Hepatocyte (in vitro differentiated cells): Measurements from ENCODE around the gene BORCS5. TPM values are rescaled to one million over a fixed set of nuclear protein-coding genes. Genes with fewer than 3 reads are reported as not detected.

Experiments
- DNase-seq: peaks from one replicate; pipeline ENCODE4 v3.0.0-alpha.2; 2016; ENCODE audit warnings: low spot score
- H2AFZ ChIP-seq: fragments of 200-600 bp; sonication (generic); 2 replicates; pipeline ENCODE4 v1.6.0; 2016; ENCODE audit warnings: antibody characterized with exemption, mild to moderate bottlenecking
- H3K27ac ChIP-seq: fragments of 200-600 bp; sonication (generic); 2 replicates; pipeline ENCODE4 v1.5.1; 2016; ENCODE audit warnings: mild to moderate bottlenecking
- H3K27me3 ChIP-seq: fragments of 200-600 bp; sonication (generic); 2 replicates; pipeline ENCODE4 v1.6.1; 2016
- H3K36me3 ChIP-seq: fragments of 200-600 bp; sonication (generic); replicated peaks from 2 replicates; pipeline ENCODE4 v1.5.1; 2016; ENCODE audit warnings: low read depth; ENCODE audit not compliant: insufficient read depth
- H3K4me1 ChIP-seq: fragments of 200-600 bp; sonication (generic); 2 replicates; pipeline ENCODE4 v1.5.1; 2016; ENCODE audit warnings: mild to moderate bottlenecking, moderate library complexity; ENCODE audit not compliant: insufficient read depth
- H3K4me2 ChIP-seq: fragments of 200-600 bp; sonication (generic); 2 replicates; pipeline ENCODE4 v1.6.0; 2016
- H3K4me3 ChIP-seq: fragments of 200-600 bp; sonication (generic); 2 replicates; pipeline ENCODE4 v1.5.1; 2016; ENCODE audit warnings: mild to moderate bottlenecking
- H3K79me2 ChIP-seq: fragments of 200-600 bp; sonication (generic); 2 replicates; pipeline ENCODE4 v1.6.0; 2017; ENCODE audit warnings: mild to moderate bottlenecking
- H3K9me2 ChIP-seq: fragments of 200-600 bp; sonication (generic); replicated peaks from 2 replicates; pipeline ENCODE4 v1.6.0; 2017; ENCODE audit warnings: mild to moderate bottlenecking; ENCODE audit not compliant: insufficient read depth
- H3K9me3 ChIP-seq: fragments of 200-600 bp; sonication (generic); 2 replicates; pipeline ENCODE4 v1.5.1; 2016; ENCODE audit warnings: low read depth, mild to moderate bottlenecking
- H4K20me1 ChIP-seq: fragments of 200-600 bp; sonication (generic); 2 replicates; pipeline ENCODE4 v1.6.0; 2016; ENCODE audit warnings: mild to moderate bottlenecking; ENCODE audit not compliant: insufficient read depth, poor library complexity, severe bottlenecking
- EZH2 ChIP-seq: fragments of 200-600 bp; sonication (generic); IDR thresholded peaks from 2 replicates; pipeline ENCODE4 v1.6.1; 2016; ENCODE audit warnings: antibody characterized with exemption, mild to moderate bottlenecking, borderline replicate concordance
- EZH2phosphoT487 ChIP-seq: fragments of 200-600 bp; sonication (generic); IDR thresholded peaks from one replicate; pipeline ENCODE4 v1.6.1; 2018; ENCODE audit warnings: antibody characterized with exemption, mild to moderate bottlenecking, low read depth, moderate library complexity; ENCODE audit not compliant: unreplicated experiment, severe bottlenecking
- WGBS: methylation state at CpG from one replicate; pipeline ENCODE4 v1.1.6; 2016; ENCODE audit warnings: low lambda C conversion rate; ENCODE audit errors: missing lambda C conversion rate; 5-methylcytosine and 5-hydroxymethylcytosine counted together
- polyA plus RNA-seq: library from polyadenylated mRNA; unstranded; fragments of >200 nt; fragmentation: Nextera tagmentation; extraction: Ambion mirVana; gene quantifications from 2 replicates; pipeline ENCODE4 v1.2.1, GENCODE V29; 2016
- total RNA-seq: library from RNA; depleted of rRNA; stranded (reverse); fragments of >200 nt; gene quantifications from 2 replicates; pipeline ENCODE4 v1.2.3, GENCODE V29; 2014
- TF ChIP-seq, protein P1 (sequence below): fragments of 200-600 bp; sonication (generic); IDR thresholded peaks from 2 replicates; pipeline ENCODE4 v1.5.1; 2016; ENCODE audit warnings: antibody characterized with exemption, mild to moderate bottlenecking; ENCODE audit not compliant: poor library complexity

The BORCS5 gene
- total and polyA plus RNA-seq, 2 experiments from 2014 or later = 6.6 to 11.2 TPM

- WGBS = 84% methylated on average over 4 of the region's 4 CpGs
- Histone ChIP-seq H3K4me1 (peaks cover 10% of the 10 kb centered on the region), H3K4me2 (peak overlapping the region; percentile 85), H3K27ac (peak overlapping the region; percentile 97), H3K9me2 (no peaks in the 10 kb centered on the region), H3K4me3 (peak overlapping the region; percentile 48), H3K79me2 (peaks cover 30% of the 10 kb centered on the region), H4K20me1 (no peaks in the 10 kb centered on the region), H3K9me3 (no peaks in the 10 kb centered on the region), H3K27me3 (no peaks in the 10 kb centered on the region), H2AFZ (peak overlapping the region; percentile 80), H3K36me3 (no peaks in the 10 kb centered on the region)
- TF ChIP-seq EZH2 = no peak
- TF ChIP-seq, protein P1, sequence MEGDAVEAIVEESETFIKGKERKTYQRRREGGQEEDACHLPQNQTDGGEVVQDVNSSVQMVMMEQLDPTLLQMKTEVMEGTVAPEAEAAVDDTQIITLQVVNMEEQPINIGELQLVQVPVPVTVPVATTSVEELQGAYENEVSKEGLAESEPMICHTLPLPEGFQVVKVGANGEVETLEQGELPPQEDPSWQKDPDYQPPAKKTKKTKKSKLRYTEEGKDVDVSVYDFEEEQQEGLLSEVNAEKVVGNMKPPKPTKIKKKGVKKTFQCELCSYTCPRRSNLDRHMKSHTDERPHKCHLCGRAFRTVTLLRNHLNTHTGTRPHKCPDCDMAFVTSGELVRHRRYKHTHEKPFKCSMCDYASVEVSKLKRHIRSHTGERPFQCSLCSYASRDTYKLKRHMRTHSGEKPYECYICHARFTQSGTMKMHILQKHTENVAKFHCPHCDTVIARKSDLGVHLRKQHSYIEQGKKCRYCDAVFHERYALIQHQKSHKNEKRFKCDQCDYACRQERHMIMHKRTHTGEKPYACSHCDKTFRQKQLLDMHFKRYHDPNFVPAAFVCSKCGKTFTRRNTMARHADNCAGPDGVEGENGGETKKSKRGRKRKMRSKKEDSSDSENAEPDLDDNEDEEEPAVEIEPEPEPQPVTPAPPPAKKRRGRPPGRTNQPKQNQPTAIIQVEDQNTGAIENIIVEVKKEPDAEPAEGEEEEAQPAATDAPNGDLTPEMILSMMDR = no peak
- TF ChIP-seq EZH2phosphoT487 = no peak
- DNase-seq = no peak
Observed at GRCh38 chr12:12358528-12358927, 1.6 kb downstream of the BORCS5 start.

DNA sequence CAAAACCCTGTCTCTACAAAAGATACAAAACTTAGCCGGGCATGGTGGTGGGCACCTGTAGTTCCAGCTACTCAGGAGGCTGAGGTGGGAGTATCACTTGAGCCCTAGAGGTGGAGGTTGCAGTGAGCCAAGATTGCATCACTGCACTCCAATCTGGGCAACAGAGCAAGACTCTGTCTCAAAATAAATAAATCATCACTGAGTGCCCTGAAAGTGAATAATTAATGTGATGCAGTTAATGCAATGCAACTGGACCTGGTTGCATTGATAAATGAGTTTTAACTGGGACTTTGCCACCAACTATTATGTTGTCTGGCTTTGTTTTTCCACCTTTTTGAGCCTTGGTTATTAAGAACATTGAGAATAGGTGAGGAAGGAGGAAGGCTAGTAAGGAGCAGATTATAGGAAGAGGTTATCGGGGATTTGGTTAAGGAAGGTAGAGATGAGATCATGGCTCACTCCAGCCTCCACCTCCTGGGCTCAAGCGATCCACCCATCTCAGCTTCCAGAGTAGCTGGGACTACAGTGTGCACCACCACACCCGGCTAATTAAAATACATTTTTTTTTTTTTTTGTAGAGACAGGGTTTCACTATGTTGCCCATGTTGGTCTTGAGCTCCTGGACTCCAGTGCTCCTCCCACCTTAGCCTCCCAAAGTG is 8.0 kb downstream of the BORCS5 start:
- no peaks in the 10 kb centered on the region for H4K20me1 ChIP-seq
- no peaks in the 10 kb centered on the region for H3K36me3 ChIP-seq

DNA sequence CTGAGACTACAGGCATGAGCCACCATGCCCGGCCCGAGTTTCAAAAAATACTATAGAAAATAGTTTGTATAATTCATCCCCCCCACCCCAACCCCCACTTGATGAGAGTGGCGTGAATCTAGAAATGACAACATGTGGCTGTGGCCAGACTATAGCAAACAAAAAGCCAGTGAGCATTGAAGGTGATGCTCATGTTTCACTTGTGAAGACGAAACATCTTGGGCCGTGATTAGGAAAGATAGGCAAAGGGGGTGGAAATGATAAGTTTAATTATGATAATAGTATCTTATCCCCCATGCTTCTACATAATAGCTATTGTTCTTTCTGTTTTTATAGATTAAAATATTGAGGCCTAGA is 8.5 kb downstream of the BORCS5 start:
- no peak overlapping the region for H3K27ac ChIP-seq
- WGBS = 92% methylated on average over 5 of the region's 5 CpGs
- no peak for DNase-seq

More for the DNA sequence above, 8.0 kb downstream of the BORCS5 start:
- H3K9me2 ChIP-seq = no peaks in the 10 kb centered on the region
- no peak for TF ChIP-seq EZH2phosphoT487
- TF ChIP-seq, protein P1 = no peak
- TF ChIP-seq EZH2 = no peak
- H3K4me1 ChIP-seq = no peaks in the 10 kb centered on the region
- no peak overlapping the region for H3K4me2 ChIP-seq
- H3K27me3 ChIP-seq = no peaks in the 10 kb centered on the region
- H3K4me3 ChIP-seq = no peak overlapping the region
- H3K9me3 ChIP-seq = no peaks in the 10 kb centered on the region
- H3K27ac ChIP-seq = no peak overlapping the region
- WGBS = 98% methylated on average over 4 of the region's 4 CpGs
- no peak for DNase-seq
- peaks cover 12% of the 10 kb centered on the region for H3K79me2 ChIP-seq
- no peak overlapping the region for H2AFZ ChIP-seq

More for the DNA sequence above, 8.5 kb downstream of the BORCS5 start:
- no peaks in the 10 kb centered on the region for H3K27me3 ChIP-seq
- no peaks in the 10 kb centered on the region for H4K20me1 ChIP-seq
- TF ChIP-seq EZH2phosphoT487 (no peak), EZH2 (no peak)
- TF ChIP-seq, protein P1 = no peak
- H3K9me3 ChIP-seq = no peaks in the 10 kb centered on the region
- no peak overlapping the region for H3K4me2 ChIP-seq
- H2AFZ ChIP-seq = no peak overlapping the region
- H3K36me3 ChIP-seq = no peaks in the 10 kb centered on the region
- no peaks in the 10 kb centered on the region for H3K9me2 ChIP-seq
- H3K4me3 ChIP-seq = no peak overlapping the region
- no peaks in the 10 kb centered on the region for H3K4me1 ChIP-seq
- H3K79me2 ChIP-seq = peaks cover 7% of the 10 kb centered on the region
